ENCODE results near the gene ROCK1.

ROCK1 gene

DNA sequence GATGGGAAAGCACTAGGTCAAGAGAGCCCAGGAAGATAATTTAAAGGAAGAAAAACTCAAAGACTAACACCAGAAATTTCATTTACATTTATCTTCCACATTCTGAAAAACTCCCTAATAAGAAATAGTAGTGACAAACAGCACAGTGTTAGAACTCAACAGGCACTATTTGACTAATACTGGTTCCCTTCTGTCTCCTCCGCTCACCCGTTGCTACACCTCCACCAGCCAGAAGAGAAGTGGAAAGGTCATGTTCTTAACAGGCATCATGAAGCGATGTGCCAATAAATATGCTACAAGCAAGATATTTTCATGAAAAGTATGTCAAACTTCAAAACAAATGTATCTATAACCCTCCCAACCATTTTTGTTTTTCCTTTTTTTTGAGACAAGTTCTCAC lies 5.7 kb downstream of the ROCK1 start:
- DNase-seq (ENCODE audit: low spot score): no peak

DNA sequence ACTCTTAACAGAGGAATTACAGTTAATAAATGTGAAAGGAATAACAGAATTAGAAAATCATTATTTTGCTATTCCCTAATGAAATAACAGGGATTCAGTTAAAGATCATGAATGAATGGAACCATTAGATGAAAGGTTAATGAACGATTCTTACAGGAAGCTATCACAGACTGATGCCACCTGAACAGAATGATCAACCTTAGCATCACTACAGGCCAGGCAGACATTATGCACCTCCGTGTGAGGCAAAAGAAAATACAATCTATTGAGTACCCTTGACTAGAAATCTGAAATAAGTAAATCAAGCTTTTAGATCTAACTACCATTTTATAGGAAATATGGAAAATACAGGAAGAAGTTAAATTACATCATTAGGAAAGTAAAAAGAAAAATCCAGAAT lies 10.4 kb downstream of the ROCK1 start:
- DNase-seq (ENCODE audit: low spot score): no peak

DNA sequence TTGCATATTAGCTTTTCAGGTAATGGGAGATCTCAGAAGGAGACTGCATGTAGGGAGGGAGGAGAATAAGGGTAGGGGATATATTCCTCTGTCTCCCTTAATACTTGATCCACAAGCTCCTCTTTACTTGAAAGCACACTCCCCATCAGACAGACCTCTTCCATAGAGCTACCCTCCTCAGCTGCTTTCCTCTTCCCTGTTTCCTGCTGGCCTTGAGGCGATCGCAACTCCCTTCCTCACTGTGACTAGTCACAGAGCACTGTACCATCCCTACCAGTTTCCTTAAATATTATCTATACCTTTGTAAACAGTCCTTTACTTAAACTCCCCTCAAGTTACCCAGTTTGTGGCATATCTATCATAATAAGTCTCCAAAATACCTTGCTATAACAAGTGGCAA lies 10.9 kb downstream of the ROCK1 start:
- DNase-seq (ENCODE audit: low spot score): no peak

DNA sequence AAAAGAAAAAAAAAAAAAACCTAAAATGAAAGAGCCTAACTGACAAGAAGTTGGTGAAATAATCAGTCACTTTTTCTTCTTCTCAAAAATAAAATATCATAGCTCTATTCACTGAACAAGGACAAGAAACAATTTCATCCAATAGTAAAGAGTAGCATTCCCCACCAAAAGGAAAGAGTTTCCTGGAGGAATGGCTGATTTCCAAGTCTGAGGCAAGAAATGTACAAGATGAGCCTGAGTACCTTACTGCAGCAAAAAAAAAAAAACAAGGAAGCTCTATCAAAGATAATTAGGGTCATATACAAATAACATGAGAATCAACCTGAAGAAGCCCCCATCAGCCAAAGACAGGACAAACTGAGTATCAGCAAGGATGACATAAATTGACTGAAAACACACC lies 11.5 kb downstream of the ROCK1 start:
- no peak for DNase-seq (ENCODE audit: low spot score)

DNA sequence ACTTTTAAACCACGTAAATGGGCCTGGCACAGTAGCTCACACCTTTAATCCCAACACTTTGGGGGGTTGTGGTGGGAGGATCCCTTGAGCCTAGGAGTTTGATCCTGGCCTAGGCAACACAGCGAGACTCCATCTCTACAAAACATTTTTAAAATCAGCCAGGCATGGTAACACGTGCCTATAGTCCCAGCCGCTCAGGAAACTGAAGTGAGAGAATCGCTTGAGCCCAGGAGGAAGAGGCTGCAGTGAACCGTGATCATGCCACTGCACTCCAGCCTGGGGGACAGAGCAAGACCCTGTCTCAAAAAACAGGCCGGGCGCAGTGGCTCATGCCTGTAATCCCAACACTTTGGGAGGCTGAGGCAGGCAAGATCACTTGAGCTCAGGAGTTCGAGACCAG lies 12.2 kb downstream of the ROCK1 start:
- DNase-seq (ENCODE audit: low spot score): no peak

DNA sequence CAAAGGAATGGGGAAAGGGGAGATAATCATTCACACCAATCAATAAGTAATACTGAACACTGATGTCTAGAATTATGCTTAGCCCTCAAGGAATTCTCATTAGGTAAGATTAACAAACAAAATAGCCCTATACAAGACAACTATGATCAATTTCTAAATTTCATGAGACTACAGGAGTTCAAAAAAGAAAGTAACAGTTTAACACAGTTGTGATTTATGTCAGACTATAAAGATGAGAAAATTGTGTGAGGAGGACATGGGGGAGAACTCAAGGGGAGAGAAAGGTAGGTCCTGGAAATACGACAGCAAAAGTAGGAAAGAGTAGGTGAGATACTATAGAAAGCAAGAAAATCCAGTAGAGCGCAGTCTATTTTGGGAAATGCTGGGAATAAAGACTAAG lies 14.9 kb downstream of the ROCK1 start:
- no peak for DNase-seq (ENCODE audit: low spot score)

DNA sequence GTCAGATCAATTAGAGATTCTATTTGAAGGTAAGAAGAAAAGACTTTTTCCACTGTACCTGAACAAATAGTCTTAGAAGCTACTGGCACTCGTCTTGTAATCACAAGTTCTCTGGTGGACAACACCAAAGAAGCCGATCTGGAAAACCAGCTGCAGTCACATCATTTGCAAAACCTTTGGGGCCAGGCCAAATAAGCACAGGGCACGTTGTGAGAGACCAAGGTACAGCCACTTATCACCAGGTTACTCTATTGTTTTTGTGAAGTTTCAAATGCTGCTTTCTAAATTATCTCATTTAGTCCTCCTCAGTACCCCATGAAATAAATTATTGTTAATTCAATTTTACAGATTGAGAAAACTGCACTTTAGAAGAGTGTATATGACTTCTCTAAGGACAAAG lies 18.5 kb downstream of the ROCK1 start:
- no peak for DNase-seq (ENCODE audit: low spot score)

DNA sequence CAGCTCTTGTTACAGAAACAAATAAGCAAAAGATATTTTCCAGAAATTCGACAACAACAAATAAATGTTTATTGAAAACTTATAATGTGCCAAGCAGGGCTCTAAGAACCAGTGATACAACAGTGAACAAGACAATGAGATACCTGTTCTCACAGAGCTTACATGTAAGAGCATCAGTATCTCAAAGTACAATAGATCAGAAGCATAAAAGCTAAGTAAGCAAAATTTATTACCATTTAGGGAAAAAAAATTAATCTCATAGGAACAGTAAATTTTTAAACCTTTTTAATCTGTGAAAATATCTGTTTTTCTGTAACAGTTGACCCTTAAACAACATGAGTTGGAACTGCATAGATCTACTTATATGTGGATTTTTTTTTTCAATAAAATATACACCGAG lies 20.9 kb downstream of the ROCK1 start:
- no peak for DNase-seq (ENCODE audit: low spot score)

DNA sequence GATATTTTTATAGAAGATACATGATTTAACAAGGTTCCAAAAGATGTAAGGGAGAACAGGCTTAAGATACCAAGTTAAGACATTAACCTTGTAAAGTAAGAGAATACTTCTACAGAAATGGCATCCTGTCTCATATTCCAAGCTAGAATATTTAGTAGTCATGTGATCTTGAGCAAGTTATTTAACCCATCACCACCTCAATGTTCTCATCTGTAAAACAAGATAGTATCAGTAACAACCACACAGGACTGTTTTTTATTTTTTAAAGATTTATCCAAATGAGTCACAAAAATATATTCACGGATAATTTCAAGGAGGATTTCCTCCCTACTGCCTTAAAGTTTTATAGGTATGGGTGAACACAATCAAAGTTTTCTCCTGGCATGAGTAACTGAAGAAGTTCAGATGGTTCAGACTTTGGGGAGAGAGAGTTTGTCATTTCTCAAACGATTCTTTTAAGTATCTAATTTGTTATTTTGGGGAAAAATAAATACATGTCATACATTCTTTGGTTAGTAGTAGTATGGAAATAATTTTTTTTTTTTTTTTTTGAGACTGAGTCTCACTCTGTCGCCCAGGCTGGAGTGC lies 25.9 kb downstream of the ROCK1 start:
- no peak for DNase-seq (ENCODE audit: low spot score)

DNA sequence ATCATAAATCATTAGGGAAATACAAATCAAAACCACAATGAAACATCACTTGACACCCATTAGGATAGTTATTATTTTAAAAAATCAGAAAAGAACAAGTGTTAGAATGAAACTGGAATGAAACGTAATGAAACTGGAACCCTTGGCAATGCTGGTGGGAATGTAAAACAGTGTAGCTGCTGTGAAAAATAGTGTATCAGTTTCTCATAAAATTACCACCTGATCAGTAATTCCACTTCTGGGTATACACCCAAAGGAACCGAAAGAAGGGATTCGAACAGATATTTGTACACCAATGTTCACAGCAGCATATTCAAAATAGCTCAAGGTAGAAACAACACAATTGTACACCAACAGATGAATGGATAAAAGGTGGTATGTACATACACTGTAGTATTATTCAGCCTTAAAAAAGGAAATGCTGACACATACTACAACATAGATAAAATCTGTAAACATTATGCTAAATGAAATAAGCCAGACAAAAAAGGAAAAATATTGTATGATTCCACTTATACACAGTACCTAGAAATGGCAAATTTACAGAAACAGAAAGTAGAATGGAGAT lies 27.0 kb downstream of the ROCK1 start:
- DNase-seq (ENCODE audit: low spot score): no peak

DNA sequence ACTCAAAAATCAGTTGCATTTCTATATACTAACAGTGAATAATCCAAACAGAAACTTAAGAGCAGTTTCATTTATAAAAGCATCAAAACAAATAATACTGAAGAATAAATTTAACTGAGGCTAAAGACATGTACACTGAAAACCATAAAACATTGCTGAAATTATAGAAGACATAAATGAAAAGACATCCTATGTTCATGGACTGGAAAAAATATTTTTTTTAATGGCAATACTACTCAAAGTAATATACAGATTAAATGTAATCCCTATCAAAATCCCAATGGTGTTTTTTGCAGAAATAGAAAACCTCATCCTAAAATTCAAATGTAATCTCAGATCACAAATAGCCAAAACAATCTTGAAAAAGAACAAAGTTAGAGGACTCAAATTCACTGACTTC lies 28.6 kb downstream of the ROCK1 start:
- no peak for DNase-seq (ENCODE audit: low spot score)

DNA sequence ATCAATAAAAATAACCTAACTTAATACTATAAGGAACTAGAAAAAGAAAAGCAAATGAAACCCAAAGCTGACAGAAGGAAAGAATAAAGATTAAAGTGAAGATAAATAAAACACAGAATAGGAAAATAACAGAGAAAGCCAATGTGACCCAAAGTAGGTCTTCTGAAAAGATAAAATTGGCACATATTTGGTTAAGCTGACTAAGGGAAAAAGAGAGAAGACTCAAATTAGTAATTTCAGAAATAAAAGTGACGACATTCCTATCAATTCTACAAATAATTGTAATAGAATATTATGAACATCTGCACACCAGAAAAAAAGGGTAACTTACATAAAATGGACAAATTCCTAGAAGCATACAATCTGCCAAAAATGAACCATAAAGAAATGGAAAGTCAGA lies 30.2 kb downstream of the ROCK1 start:
- no peak for DNase-seq (ENCODE audit: low spot score)

DNA sequence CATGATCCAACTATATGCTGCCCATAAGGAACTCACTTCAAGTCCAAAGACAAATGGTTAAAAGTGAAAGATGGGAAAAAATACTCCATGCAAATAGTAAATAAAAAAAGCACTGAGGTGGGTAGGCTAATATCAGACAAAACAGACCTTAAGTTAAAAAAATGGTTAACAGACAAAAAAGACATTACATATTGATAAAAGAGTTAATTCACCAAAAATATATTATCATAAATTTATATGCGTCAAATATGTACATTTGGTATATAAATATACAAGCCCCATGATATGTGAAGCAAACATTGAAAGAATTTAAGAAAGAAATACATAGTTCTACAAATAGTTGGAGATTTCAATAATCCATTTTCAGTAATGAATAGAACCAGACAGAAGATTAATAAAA lies 31.0 kb downstream of the ROCK1 start:
- DNase-seq (ENCODE audit: low spot score): no peak

DNA sequence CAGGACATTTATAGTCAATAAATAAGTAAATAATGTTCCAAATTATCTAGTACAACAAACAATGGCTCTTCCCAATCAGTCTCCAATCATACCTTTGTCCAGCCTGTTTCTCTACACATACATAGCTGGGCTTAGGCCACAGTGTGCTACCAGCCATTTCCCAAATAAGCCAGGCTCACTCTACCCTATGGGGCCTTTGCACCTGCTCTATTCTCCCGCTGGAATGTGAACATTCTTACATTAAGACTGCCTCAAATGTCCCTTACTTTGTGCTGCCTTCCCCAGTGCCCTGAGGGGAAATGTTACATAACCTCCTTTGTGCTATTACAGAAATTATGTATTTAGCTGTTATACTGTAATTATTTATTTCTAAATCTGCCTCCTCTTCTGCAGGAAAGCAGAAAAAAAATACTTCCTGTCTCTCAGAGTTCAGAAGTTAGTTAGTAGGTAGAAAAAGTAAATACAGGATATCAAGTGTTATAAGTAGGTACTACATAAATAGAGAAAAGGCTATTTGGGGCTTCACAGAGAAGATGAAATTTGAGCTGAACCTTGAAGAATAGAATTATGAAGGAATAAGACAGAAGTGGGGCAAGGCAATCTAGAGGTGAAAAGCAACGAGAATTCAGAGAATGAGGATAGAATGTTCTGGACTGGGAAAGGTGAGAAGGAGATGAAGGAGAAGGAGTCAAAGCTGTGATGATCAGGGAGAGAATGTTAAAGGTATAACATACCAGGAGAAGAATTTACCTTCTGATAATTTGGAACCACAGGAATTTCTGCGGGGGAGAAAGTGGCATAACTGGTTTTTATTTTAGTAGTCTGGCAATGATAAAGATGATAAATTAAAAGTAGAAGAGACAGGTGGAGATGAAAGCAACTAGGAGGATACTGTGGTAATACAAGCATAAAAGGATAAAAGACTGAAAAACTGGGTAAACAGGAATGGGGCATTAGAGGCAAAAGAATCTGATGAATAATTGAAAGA lies 37.0 kb downstream of the ROCK1 start:
- no peak for DNase-seq (ENCODE audit: low spot score)

DNA sequence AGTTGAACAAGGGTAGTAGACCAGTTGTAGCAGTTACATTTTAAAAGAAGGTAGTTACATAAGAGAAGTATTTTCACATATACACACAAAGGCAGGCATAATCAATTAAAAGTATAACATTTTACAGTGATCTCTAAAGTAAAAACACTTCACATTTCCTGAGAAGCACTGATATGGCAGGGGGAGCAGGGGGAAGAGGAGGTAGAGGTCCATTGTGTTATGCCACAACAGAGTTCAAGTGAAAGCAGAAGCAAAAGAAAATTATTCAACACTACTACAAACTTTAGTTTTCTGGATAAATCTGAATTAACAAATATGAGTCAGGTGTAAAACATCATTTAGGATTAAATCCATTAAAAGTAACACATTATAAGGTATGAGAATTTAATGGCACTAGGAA lies 38.4 kb downstream of the ROCK1 start:
- DNase-seq (ENCODE audit: low spot score): no peak

DNA sequence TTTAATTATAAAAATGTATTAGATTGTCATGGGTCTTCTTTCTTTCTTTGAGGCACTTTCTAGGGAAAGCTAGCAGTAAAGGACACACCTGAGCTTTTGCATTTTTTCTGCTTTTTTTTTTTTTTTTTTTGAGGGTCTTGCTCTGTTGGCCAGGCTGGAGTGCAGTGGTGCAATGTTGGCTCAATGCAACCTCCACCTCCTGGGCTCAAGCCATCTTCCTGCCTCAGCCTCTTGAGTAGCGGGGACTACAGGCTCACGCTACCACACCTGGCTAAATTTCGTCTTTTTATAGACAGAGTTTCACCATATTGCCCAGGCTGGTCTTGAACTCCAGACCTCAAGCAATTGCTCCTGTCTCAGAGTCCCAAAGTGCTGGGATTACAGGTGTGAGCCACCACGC lies 40.5 kb downstream of the ROCK1 start:
- DNase-seq (ENCODE audit: low spot score): no peak

DNA sequence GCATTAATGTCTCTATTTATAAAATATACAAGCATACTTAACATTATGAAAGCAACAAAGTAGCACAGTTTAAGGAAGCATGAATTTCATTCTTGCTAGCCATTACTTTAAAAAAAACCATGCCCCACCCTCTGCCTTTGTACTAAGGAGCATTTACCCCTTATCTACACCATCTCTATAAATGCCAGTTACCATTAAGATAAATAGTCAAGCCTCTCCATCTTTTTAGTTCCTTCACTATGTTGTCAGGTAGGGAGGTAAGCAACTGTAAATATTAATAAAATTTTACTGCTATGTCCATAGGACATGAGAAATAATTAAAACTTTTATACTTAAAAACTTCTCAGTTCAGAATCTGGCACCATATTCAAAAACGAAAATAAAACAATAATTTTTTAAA lies 42.1 kb downstream of the ROCK1 start:
- DNase-seq (ENCODE audit: low spot score): no peak

DNA sequence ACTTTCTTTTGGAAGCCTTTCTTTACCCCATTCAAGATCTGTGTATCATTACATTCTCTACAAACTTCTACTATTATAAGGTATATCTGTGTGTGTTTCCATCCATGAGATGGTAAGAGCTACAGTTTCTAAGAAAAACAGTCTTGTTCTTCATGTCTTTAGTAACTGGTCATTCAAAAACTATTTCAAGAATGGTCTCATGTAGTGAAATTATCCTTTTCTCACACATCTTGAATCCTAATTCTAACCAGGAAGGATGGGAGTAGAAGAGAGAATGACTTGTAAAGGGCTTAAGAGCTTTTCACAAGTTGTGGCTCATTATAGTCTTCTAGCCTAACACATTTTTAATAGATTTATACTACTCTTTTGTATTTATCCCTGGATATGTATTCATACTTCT lies 47.3 kb downstream of the ROCK1 start:
- DNase-seq (ENCODE audit: low spot score): no peak

DNA sequence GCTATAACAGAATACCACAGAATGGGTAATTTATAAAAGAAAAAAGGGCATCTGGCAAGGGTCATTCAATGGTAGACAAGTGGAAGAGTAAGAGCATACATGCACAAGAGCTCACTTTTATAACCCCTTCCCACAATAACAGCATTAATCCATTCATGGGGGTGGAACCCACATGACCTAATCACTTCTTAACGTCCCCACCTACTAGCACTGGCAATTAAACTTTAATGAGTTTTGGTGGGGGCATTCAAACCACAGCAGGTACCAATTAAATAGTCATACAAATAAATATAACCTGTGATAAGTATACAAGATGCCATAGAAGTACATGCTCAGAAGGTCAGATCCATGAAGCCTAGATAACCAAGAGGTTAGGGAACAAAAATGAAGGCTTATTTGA lies 48.6 kb downstream of the ROCK1 start:
- no peak for DNase-seq (ENCODE audit: low spot score)

DNA sequence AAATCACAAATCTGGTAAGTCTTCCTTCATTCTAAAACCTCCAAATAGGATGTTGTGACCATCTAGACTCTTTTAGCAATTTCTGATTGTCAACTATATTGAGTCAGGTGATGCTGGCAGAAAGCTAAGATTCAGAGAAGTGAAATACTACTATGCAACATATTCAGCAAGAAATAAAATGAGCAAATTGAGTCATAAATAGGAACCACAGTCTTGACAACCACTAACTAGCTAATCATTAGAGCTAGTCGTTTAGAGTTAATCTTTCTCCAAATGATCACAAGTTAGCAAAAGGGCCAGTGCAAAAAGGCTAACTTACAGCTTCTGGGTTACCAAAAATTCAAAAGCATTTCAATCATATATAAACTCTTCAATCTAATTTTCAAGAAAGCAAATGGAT lies 54.5 kb downstream of the ROCK1 start:
- DNase-seq (ENCODE audit: low spot score): no peak

DNA sequence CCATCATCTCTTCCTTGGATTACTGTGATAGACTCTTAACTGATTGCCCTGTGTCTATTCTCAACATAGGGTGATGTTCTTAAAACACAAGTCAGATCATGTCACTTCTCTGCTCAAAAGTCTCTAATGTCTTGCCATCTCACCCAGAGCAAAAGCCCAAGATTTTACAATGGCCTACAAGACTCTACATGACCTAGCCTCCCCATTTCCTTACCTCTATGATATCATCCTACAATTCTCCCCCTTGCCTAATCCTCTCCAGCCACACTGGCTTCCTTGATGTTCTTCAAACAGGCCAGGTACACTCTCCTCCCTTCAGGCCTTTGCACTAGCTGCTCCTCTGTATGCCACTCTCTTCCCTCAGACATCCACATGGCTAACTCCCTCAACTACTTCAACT lies 55.1 kb downstream of the ROCK1 start:
- DNase-seq (ENCODE audit: low spot score): no peak

DNA sequence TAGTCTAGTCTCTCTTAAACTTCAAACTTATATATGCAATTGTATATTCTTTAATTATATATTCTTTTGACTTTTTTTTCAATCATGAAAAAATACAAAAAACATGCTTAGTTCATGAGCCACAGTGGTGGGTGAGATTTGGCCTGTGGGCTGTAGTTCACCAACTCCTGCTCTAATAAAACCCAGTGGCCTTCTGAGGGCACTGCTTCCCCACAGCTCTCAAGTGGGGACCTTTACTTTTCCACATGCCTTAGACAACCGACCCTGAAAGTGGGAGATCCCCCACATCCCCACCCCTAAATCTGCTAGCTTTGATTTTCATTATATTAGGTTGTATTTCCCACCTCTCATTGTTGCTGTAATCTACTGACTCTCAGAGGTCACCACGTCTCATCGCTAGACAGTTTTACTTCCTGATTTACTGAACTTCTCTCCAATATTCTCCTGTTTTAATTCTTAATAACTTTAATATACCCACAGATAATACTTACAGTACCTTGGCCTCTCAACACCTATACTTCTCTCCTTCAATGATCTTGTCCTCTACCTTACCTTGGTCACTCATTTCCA lies 57.3 kb downstream of the ROCK1 start:
- no peak for DNase-seq (ENCODE audit: low spot score)

DNA sequence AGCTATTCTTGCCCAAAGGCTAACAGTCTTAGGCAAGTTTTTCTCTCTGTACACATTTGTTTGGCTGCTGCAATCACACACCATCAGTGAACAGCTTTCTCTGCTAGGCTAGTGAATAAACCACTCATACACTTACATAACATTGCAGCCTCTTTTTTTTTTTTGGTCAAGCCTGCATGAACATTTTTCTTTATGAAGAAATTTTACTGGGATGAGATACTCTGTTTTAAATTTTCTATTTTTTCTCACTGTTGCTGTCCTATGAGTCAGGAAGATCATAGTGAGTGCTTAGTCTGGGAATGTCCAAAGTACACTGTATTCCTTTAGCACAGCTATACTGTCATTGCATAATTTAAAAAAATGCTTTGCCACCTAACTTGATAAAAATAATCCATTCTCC lies 58.5 kb downstream of the ROCK1 start:
- DNase-seq (ENCODE audit: low spot score): no peak
